PC-9 (cell line): Measurements from ENCODE around the gene ALK.

Source experiments
- EZH2 ChIP-seq: fragments of 200-600 bp; sonication (generic); IDR thresholded peaks from 2 replicates; pipeline ENCODE4 v1.8.0; 2017; ENCODE audit warnings: antibody characterized with exemption, low read depth
- TF ChIP-seq, protein P1 (sequence below): fragments of 200-600 bp; sonication (generic); conservative IDR thresholded peaks from 2 replicates; pipeline ENCODE4 v1.6.1; 2017; ENCODE audit warnings: mixed run types, antibody characterized with exemption, mild to moderate bottlenecking, moderate library complexity

DNA sequence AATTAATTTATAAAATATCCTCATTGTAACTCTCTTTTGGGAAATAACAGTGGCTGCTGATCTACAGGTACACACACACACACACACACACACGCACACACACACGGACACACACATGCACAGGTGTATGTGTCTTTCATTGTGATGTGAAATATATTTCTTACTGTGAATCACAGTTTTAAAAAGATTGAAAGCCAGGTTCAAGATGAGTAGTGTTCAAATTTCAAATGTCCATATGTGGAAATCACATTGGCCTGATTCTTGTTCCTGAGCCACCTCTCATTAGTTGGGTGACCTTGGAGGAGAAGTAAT lies 372.4 kb downstream of the ALK start:
- TF ChIP-seq, protein P1, sequence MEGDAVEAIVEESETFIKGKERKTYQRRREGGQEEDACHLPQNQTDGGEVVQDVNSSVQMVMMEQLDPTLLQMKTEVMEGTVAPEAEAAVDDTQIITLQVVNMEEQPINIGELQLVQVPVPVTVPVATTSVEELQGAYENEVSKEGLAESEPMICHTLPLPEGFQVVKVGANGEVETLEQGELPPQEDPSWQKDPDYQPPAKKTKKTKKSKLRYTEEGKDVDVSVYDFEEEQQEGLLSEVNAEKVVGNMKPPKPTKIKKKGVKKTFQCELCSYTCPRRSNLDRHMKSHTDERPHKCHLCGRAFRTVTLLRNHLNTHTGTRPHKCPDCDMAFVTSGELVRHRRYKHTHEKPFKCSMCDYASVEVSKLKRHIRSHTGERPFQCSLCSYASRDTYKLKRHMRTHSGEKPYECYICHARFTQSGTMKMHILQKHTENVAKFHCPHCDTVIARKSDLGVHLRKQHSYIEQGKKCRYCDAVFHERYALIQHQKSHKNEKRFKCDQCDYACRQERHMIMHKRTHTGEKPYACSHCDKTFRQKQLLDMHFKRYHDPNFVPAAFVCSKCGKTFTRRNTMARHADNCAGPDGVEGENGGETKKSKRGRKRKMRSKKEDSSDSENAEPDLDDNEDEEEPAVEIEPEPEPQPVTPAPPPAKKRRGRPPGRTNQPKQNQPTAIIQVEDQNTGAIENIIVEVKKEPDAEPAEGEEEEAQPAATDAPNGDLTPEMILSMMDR = no peak
- TF ChIP-seq EZH2 = no peak
